Dedifferentiated amniotic fluid mesenchymal stem cell (primary cell): Measurements from ENCODE around the gene SRGAP3.

ENCODE experiments used
- DNase-seq: peaks from one replicate; pipeline ENCODE4 v3.0.0-alpha.2; 2016; ENCODE audit errors: extremely low spot score

Gene SRGAP3

DNA sequence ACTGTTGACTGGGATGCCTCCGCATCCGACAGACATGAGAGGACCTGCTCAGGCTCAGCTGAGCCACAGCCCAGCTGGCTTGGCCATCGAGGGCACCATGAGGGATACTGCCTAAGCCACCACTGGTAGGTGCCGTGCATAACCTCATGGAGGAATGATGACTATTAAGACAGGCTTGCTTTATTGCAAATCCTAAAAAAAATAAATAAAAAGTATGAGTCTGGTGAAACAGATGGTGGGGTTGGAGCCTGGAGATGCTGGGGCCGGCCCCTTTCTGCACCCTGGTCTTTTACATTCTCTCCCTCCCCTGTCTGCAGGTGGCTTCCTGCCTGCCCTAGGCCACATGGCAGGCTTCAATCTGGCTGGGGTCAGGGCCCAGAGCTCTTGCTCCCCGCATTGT is 262.2 kb downstream of the SRGAP3 start:
- DNase-seq, result no peak

GRCh38 chr3:8986741-8987140 is 262.7 kb downstream of the SRGAP3 start:
- DNase-seq, result no peak

DNA sequence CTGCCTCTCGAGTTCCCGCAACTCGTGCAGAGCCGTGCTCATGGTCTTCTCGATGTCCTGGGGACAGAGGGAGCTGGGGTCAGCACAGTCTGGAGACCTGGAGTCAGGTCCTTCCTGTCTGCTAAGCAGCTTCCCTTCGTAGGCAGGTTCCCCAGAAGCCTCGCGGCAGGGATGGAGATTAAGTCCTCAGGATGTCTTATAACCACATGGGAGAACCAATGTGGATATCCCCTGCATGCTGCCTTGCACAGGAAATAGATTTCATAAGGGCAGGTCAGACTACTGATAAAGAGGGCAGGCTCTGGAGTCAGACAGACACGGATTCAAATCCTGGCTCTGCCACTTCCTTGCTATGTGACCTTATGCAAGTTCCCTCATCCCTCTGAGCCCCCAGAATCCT is 263.6 kb downstream of the SRGAP3 start:
- DNase-seq, result no peak

DNA sequence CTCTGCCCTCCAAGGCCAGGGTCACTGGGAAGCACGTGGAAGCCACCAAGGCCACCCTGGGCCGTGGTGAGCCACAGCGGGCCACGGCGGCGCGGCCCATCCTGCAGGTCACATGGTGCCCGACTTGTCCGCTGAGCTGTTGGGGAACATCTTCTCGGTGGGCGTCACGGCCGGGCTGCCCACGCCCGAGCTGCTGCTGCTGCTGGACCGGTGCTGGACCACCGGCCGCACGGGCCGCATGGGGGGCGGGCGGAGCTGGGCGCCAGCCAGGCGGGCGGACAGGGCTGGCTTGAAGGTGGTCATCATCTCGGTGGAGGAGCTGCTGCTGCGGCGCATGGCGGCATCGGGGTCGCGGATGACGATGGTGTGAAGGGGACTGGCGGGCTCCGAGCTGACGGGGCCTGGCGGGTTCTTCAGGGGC is 264.0 kb downstream of the SRGAP3 start:
- no peak for DNase-seq

DNA sequence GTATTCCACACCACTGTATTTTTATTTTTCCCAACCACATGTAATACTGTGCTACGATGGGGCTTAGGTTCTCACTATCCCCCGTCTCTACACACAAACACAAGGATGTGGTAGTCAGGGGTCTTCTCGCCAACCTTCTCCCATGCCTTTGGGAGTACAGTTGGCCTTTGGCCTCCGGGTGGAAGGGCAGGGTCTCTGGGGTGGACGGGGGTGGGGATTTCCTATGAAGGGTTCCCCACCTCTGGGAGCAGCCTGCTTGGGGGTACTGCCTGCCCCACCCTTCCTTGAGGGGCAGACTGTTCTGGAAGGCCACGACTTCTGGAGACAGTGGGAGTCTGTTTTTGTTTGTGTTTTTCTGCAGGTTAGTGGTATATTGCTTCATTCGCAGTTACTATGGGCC is 264.9 kb downstream of the SRGAP3 start:
- no peak for DNase-seq

GRCh38 chr3:8984081-8984480 is 265.4 kb downstream of the SRGAP3 start:
- no peak for DNase-seq

GRCh38 chr3:8983591-8983990 is 265.9 kb downstream of the SRGAP3 start:
- no peak for DNase-seq

- DNase-seq, result no peak
These were observed 266.4 kb downstream of the SRGAP3 start for GRCh38 chr3:8983026-8983425.

DNA sequence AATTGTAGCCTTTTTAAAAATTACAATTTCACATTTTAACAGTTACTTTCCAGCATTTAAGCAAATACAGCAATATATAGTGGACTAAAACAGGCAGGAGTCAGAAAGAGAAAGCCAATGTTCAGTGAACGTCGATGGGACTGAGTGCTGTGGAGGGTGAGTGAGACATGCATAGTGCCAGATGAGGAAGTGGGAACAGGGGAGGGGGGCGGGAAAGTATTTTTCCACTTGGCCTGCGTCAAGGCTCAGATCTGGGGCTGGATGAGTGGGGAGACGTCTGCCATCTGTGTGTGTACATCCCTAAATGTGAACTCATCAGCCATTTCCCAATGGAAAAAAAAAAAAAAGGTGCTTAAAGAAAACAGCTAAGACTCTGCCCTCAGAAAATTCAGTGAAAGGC is 266.9 kb downstream of the SRGAP3 start:
- DNase-seq, result no peak

DNA sequence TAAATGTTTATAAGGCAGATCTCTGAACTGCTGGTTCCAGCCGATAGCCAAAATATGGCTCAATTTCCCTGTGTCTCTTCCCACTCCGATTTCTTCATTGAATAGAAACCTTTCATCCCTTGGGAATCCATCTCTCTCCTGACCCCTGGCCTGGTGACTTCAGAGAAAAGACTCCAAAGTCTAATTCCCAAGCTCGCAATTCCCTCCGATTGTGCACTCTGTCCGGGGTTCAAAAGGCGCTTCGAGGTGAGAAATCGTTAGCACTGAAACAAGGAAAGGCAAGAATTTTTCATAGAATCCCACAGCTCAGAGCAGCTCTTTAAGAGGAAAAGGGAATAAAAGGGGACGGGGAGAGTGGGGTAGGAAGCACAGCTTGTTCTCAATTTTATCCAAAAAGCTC is 267.7 kb downstream of the SRGAP3 start:
- DNase-seq, result no peak

DNA sequence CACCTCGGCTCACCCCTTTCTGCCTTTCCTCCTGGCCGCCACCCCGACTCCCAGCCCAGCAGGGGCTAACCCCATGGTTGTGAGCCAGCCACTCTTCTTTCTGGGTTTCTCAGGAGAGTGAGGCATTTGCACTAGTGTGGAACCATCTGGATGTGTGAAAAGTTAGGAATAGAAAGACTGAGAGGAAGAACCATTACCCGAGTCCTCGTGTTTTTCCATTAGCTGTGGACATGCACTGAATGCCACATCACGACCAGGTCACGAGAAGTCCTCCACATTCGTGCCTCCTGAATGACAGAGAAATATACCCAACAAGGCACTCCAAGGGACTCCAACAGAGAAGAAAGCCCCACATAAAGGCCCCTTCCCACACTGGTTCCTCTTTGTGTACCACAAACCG is 268.1 kb downstream of the SRGAP3 start:
- DNase-seq, result no peak

DNA sequence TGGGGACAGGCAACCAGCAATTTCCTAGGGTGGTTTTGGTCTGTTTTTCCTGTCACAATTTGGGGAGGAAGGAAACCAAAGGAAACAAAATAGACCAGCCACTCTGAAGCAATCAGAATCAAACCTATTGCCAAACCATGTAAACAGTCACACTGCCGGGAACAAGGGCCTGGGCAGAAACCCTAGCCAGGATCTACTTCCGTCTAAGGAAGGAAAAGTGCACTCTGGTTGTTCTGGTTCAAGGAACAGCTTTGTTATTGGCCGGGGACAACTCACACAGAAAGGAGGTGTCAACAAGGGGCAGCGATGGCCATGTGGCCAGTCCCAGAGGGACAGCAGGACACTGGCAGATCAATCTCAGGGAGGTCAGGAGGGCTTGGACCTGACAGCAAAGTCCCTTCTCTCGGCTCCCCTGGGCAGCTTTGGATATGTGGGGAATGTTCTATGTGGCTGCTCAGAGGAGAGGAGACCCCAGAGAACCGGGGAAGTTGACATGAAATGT is 268.6 kb downstream of the SRGAP3 start:
- no peak for DNase-seq

- DNase-seq, result no peak
These were observed 270.2 kb downstream of the SRGAP3 start for GRCh38 chr3:8979262-8979661.

GRCh38 chr3:8978551-8978950 is 270.9 kb downstream of the SRGAP3 start:
- DNase-seq, result no peak

DNA sequence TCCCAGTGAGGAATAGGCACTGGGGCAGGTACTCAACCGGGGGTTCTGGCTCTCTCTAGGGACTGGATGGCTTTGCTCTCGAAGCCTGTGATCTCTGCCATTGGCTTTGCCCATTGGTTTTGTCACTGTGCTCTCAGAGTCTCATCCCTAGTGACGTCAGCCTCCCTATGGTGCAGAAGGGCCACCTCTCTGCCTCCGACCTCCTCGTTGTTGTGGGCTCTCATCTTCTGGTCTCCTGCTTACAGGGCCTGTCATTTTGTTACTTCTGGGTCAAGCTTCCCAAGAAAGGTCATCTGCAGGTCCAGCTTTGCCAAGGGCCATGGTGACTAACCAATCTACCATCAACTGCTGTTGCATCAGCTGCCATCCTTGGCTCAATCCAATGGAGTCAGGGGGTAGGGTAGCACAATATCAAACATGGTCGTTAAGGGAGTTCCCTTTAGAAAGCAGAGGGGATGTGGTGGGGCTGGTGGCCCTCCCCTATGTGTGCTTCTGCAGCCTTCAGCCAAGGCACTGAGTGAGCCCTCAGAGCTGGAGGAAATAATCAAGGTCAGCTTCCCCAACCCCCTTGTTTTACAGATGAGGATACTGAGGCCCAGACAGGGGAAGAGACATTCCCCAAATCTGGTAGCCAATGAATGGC is 272.8 kb downstream of the SRGAP3 start:
- no peak for DNase-seq

DNA sequence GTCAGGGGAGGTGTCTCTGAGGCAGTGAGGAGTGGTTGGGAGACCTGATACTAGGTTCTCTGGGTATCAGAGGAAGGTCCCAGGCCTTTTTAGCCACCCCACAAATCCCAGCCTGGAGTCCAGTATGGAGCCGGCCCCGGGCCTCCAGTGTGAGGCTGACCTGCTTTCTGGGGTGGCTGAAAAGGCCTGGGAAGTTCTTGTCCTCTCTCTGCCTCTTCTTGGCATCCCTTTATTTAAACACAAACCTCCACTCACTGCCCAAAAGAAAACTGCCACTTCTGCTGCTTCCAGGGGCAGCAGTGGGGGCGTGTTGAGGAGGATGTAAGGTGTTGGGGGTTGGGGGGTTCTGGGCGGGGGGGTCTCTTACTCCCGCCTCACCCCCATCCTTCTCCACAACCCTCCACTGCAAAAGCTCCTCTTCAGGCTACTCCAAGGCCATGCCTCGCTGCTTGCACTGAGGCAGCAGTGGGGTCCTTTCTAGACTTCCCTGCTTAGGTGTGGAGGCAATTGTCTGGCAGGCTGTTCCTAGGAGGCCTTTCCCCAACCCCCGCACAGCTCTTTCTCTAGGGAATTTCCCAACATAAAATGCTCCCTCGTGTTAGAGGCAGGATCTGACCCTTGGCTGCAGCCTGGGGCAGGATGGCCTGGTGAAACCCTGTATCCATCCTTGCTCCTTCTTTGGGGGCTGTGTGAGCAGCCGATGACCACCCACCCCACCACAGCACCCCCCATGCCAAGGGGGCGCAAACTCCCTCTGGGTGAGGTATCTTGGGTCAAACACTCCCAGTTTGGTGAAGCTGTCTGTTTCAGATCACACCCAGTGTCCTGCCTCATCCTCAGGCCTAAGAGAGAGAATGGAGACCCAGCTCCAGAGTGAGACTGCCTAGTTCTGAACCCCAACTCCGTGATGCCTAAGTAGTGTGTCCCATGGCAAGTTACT is 274.1 kb downstream of the SRGAP3 start:
- DNase-seq, result no peak

GRCh38 chr3:8974458-8974857 is 275.0 kb downstream of the SRGAP3 start:
- DNase-seq, result no peak

- no peak for DNase-seq
These were observed 276.8 kb downstream of the SRGAP3 start for GRCh38 chr3:8972639-8973038.

GRCh38 chr3:8970971-8971589 is 278.4 kb downstream of the SRGAP3 start:
- DNase-seq, result peak; percentile 66

DNA sequence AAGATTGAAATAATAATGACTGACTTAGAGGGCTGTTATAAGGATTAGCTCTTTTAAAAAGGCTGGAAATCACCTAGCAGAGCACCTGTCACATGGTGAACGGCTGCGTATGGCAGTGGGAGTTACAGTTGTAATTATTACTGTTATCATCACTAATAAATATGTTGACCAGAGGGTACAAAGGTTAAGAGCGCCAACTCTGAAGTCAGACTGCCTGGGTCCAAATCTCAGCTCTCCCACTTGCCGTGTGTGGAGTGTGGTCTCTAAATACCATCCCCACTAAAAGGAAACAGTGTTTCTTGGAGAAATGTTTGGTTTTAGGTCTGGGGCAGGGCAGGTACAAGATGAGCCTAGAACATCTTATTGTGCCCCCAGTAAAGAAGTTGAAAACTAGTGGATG is 280.2 kb downstream of the SRGAP3 start:
- DNase-seq, result no peak

GRCh38 chr3:8968375-8968882 is 281.0 kb downstream of the SRGAP3 start:
- no peak for DNase-seq

DNA sequence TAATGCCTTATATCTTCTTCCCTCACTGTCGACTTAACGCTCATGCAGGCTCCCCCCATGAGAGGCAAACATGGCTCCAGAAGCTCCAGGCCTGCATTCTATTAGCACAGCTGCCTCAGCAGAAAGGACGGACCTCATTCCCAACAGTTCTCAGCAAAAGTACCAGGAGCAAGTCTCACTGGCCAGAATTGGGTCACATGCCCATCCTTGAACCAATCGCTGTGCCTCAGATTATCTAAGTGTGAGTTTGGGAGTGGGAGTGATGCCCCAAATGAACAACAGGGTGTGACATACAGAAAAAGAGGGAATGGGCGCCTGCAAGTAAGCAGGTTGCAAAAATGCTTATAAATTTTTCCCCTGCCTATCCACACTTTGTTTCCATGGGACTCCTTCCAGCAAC is 281.9 kb downstream of the SRGAP3 start:
- no peak for DNase-seq
